Spleen (tissue), 7 donors: ENCODE measurements around the gene PITHD1.

ENCODE experiments used
- POLR2A ChIP-seq, 3 donors: fragments of 450-650 bp; IDR thresholded peaks; one replicate each; pipeline ENCODE4 v1.5.1; 2017; ENCODE audit warnings: antibody characterized with exemption in 3 of 3, mild to moderate bottlenecking in 1 of 3
- POLR2AphosphoS5 ChIP-seq, 3 donors: sonication (generic); formaldehyde crosslinking; IDR thresholded peaks; one replicate each; pipeline ENCODE4 v1.5.1; 2017; ENCODE audit warnings: antibody characterized with exemption in 3 of 3
- TF ChIP-seq, protein P1 (sequence below), 11 experiments: fragments of 200-600 bp in 7 of 11; fragments of 450-650 bp in 4 of 11; sonication (generic) in 4 of 11; IDR thresholded peaks in 8 of 11; conservative IDR thresholded peaks in 3 of 11; 1 replicate in 7 of 11; 2 replicates in 4 of 11; pipeline versions ENCODE4 v1.4.0 to v1.8.0; 2016 to 2021; ENCODE audit warnings: antibody characterized with exemption in 11 of 11, inconsistent platforms in 4 of 11, mild to moderate bottlenecking in 1 of 11
- donor health status: DM: no; HTN: no; CAD: no; lungs with moderate emphysema.
- donor health status: DM: no; HTN: no; CAD: no.
- donor health status: DM: no; HTN: no; CAD: no.

DNA sequence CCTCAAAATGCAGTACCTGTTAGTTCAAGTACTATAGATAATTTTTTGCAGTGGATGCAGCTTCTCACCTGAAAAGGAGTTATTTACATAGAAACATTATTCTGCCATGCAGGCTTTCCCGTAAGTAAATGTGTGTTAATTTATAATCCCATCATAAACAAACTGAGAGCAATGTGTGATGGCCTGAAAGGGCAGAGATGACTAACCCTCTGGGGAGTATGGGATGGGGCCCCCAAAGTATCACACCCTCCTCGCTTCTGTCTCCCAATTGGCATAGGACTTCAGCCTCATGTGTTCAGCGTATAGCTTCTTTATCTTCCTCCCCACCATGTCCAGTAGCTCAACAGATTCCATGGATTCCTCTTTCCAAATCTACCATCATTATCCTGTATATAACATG is 39.4 kb downstream of the PITHD1 start:
- TF ChIP-seq, protein P1, sequence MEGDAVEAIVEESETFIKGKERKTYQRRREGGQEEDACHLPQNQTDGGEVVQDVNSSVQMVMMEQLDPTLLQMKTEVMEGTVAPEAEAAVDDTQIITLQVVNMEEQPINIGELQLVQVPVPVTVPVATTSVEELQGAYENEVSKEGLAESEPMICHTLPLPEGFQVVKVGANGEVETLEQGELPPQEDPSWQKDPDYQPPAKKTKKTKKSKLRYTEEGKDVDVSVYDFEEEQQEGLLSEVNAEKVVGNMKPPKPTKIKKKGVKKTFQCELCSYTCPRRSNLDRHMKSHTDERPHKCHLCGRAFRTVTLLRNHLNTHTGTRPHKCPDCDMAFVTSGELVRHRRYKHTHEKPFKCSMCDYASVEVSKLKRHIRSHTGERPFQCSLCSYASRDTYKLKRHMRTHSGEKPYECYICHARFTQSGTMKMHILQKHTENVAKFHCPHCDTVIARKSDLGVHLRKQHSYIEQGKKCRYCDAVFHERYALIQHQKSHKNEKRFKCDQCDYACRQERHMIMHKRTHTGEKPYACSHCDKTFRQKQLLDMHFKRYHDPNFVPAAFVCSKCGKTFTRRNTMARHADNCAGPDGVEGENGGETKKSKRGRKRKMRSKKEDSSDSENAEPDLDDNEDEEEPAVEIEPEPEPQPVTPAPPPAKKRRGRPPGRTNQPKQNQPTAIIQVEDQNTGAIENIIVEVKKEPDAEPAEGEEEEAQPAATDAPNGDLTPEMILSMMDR (IDR thresholded peaks at IDR 0.05 in 8 of 11, conservative IDR thresholded peaks at IDR 0.05 in 3 of 11), result no peak
- TF ChIP-seq POLR2A (IDR thresholded peaks at IDR 0.05) (no peak), POLR2AphosphoS5 (IDR thresholded peaks at IDR 0.05) (no peak)
